Measurements from ENCODE around the gene ABHD15.
"Not testable (repeated sequence)": the region's sequence is repeated elsewhere in the genome, so short reads cannot be mapped to it uniquely, and the experiment has no call there.

The ABHD15 gene

GRCh38 chr17:29569245-29569950 is 2.6 kb upstream of the ABHD15 start:
- H3K36me3 Mint-ChIP-seq: no peaks in the 10 kb centered on the region
- peaks cover 24% of the 10 kb centered on the region for H3K4me1 Mint-ChIP-seq (ENCODE audit: low read depth)
- H3K27me3 Mint-ChIP-seq: no peaks in the 10 kb centered on the region
- H3K27ac Mint-ChIP-seq: peak overlapping the region; percentile 77
- H3K9me3 Mint-ChIP-seq (ENCODE audit: low read depth): no peaks in the 10 kb centered on the region
- H3K4me3 Mint-ChIP-seq: peak overlapping the region; percentile 87

GRCh38 chr17:29568331-29569244 is 1.8 kb upstream of the ABHD15 start, which contains the start of gene TP53I13:
Gene TP53I13 (plus strand): TSS chr17:29568701. CDS start chr17:29568759, 58 bp downstream.
- peak within 1 kb of the TSS; percentile 95 for H3K27ac Mint-ChIP-seq

GRCh38 chr17:29567554-29568330 is 905 bp upstream of the ABHD15 start:
- H3K4me1 Mint-ChIP-seq (ENCODE audit: low read depth): peaks cover 24% of the 10 kb centered on the region

More at GRCh38 chr17:29568331-29569244, 1.8 kb upstream of the ABHD15 start, which contains the start of gene TP53I13:
- Mint-ChIP-seq H3K9me3 (ENCODE audit: low read depth) (no peaks in the 10 kb centered on the region), H3K4me1 (ENCODE audit: low read depth) (peaks cover 29% of the 10 kb centered on the region), H3K4me3 (peak within 1 kb of the TSS; percentile 94), H3K27me3 (no peaks in the 10 kb centered on the region), H3K36me3 (peaks cover 3% of the 10 kb centered on the region)

DNA sequence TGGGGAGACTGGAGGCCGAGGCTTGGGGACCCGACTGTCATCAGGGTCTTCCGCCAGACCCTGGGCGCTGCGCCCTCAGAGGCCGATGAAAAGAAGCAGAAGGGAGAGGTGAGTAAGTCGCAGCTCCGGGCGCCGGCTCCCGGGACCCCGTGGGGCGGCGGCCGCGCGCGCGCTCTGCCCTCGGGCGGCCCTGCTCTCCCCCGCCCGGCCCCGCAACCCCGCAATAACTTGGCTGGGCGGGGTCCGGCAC is 392 bp upstream of the ABHD15 start:
- Mint-ChIP-seq H3K27ac (no peak overlapping the region), H3K4me1 (ENCODE audit: low read depth) (peaks cover 24% of the 10 kb centered on the region), H3K27me3 (no peaks in the 10 kb centered on the region), H3K4me3 (peak overlapping the region; percentile 87), H3K9me3 (ENCODE audit: low read depth) (no peaks in the 10 kb centered on the region), H3K36me3 (peaks cover 3% of the 10 kb centered on the region)

More at GRCh38 chr17:29567554-29568330, 905 bp upstream of the ABHD15 start:
- H3K27ac Mint-ChIP-seq: peak overlapping the region; percentile 95
- H3K4me3 Mint-ChIP-seq: peak overlapping the region; percentile 94
- no peaks in the 10 kb centered on the region for H3K27me3 Mint-ChIP-seq
- no peaks in the 10 kb centered on the region for H3K9me3 Mint-ChIP-seq (ENCODE audit: low read depth)
- peaks cover 3% of the 10 kb centered on the region for H3K36me3 Mint-ChIP-seq

- Mint-ChIP-seq H3K27ac (peak overlapping the region; percentile 58), H3K27me3 (no peaks in the 10 kb centered on the region), H3K4me3 (peak overlapping the region; percentile 86), H3K9me3 (ENCODE audit: low read depth) (no peaks in the 10 kb centered on the region), H3K36me3 (peaks cover 3% of the 10 kb centered on the region), H3K4me1 (ENCODE audit: low read depth) (peaks cover 23% of the 10 kb centered on the region)
Observed at GRCh38 chr17:29565643-29566472, 979 bp downstream of the ABHD15 start.

- Mint-ChIP-seq H3K4me1 (ENCODE audit: low read depth) (peaks cover 14% of the 10 kb centered on the region), H3K9me3 (ENCODE audit: low read depth) (no peaks in the 10 kb centered on the region), H3K27me3 (no peaks in the 10 kb centered on the region), H3K36me3 (peaks cover 3% of the 10 kb centered on the region), H3K27ac (no peak overlapping the region), H3K4me3 (peak overlapping the region; percentile 32)
Observed at GRCh38 chr17:29563816-29564215, 3.0 kb downstream of the ABHD15 start.

GRCh38 chr17:29562615-29563014 is 4.2 kb downstream of the ABHD15 start:
- peaks cover 3% of the 10 kb centered on the region for H3K36me3 Mint-ChIP-seq
- H3K27ac Mint-ChIP-seq: no peak overlapping the region
- no peaks in the 10 kb centered on the region for H3K9me3 Mint-ChIP-seq (ENCODE audit: low read depth)
- H3K4me1 Mint-ChIP-seq (ENCODE audit: low read depth): peaks cover 12% of the 10 kb centered on the region
- no peaks in the 10 kb centered on the region for H3K27me3 Mint-ChIP-seq
- H3K4me3 Mint-ChIP-seq: no peak overlapping the region

DNA sequence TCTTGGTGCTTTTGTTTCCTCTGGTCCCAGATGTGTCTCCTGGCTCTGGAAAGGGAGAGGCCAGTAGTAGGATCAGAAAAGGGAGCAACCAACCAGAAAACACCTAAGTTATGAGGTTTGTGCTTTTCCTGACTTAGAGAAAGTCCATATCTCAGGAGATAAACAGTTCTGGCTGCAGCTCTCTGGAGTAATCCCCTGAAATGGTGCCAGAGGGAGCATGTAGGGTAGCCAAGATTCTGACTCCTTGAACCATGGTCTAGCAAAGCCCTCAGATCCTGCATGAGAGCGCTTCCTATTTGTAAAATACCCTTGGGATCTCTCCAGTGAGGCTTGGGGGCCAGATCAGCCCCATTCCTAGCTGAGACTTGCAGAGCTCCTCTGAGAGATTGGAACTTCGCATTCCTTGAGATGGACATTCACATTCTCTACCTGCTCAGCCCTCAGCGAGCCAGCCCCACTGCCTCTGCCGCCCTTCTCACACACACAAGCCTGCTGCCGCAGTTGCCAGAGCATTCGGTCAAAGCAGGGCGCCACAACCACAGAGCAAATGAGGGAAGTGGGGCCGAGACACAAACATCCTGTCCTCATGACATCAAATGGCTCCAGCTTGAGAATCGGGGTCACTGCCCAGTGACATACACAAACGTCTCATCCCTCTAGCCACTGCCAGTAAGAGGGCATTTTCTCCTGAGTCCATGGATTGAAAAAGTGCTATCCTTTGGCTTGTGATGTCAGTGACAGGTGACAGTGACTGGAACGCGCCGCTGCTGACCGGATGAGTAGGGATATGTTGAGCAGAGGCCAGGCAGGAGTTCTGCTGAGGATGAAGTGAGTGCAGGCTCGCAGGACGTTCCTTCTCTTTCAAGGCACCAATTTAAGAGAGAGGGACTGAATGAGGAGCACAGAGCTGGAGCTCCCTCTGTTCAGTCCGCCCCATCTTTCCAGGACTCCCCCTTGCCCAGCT is 5.0 kb downstream of the ABHD15 start:
- peaks cover 3% of the 10 kb centered on the region for H3K36me3 Mint-ChIP-seq
- H3K9me3 Mint-ChIP-seq (ENCODE audit: low read depth): no peaks in the 10 kb centered on the region
- peaks cover 15% of the 10 kb centered on the region for H3K4me1 Mint-ChIP-seq (ENCODE audit: low read depth)
- H3K27me3 Mint-ChIP-seq: no peaks in the 10 kb centered on the region
- no peak overlapping the region for H3K27ac Mint-ChIP-seq
- no peak overlapping the region for H3K4me3 Mint-ChIP-seq

DNA sequence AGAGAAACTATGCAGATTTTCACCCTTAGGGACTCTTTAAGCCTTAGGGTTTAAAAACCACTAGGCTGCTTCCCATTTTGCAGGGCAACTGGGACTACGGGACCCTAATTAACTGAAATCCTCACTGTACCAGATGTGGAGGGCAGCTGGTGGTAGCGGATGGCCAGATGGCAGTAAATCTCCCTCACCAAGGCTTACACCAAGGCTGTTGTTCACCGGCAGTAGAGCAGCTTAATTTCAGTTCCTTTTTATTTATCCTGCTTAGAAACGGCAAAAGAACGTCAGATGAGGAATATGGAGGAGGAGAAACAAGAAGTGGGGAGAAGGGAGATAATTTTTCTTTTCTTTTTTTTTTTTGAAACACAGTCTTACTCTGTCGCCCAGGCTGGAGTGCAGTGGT is 6.5 kb downstream of the ABHD15 start:
- peaks cover 3% of the 10 kb centered on the region for H3K36me3 Mint-ChIP-seq
- no peak overlapping the region for H3K4me3 Mint-ChIP-seq
- H3K4me1 Mint-ChIP-seq (ENCODE audit: low read depth): peaks cover 9% of the 10 kb centered on the region
- H3K27ac Mint-ChIP-seq: no peak overlapping the region
- no peaks in the 10 kb centered on the region for H3K27me3 Mint-ChIP-seq
- no peaks in the 10 kb centered on the region for H3K9me3 Mint-ChIP-seq (ENCODE audit: low read depth)

GRCh38 chr17:29559640-29560039 is 7.2 kb downstream of the ABHD15 start:
- Mint-ChIP-seq H3K27ac (no peak overlapping the region), H3K36me3 (peaks cover 3% of the 10 kb centered on the region), H3K9me3 (ENCODE audit: low read depth) (no peaks in the 10 kb centered on the region), H3K4me3 (no peak overlapping the region), H3K4me1 (ENCODE audit: low read depth) (peaks cover 9% of the 10 kb centered on the region), H3K27me3 (no peaks in the 10 kb centered on the region)

DNA sequence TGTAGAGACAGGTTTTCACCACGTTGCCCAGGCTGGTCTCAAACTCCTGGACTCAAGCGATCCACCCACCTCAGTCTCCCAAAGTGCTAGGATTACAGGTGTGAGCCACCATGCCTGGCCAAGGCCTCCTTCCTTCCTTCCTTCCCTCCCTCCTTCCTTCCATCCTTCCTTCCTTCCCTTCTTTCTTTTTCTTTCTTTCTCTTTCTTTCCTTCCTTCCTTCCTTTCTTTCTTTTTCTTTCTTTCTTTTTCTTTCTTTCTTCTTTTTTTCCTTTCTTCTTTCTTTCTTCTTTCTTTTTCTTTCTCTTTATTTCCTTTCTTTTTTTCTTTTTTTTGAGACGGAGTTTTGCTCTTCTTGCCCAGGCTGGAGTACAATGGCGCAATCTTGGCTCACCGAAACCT is 8.7 kb downstream of the ABHD15 start:
- not testable (repeated sequence) for H3K9me3 Mint-ChIP-seq (ENCODE audit: low read depth); H3K27ac Mint-ChIP-seq; H3K36me3 Mint-ChIP-seq; H3K27me3 Mint-ChIP-seq; H3K4me3 Mint-ChIP-seq; H3K4me1 Mint-ChIP-seq (ENCODE audit: low read depth)

- Mint-ChIP-seq H3K4me1 (ENCODE audit: low read depth) (peaks cover 4% of the 10 kb centered on the region), H3K9me3 (ENCODE audit: low read depth) (no peaks in the 10 kb centered on the region), H3K4me3 (no peak overlapping the region), H3K27me3 (no peaks in the 10 kb centered on the region), H3K27ac (no peak overlapping the region), H3K36me3 (no peaks in the 10 kb centered on the region)
Observed at GRCh38 chr17:29557739-29558116, 9.1 kb downstream of the ABHD15 start.

- Mint-ChIP-seq H3K27ac (no peak overlapping the region), H3K4me3 (no peak overlapping the region), H3K27me3 (no peaks in the 10 kb centered on the region), H3K9me3 (ENCODE audit: low read depth) (no peaks in the 10 kb centered on the region), H3K4me1 (ENCODE audit: low read depth) (peaks cover 4% of the 10 kb centered on the region), H3K36me3 (no peaks in the 10 kb centered on the region)
Observed at GRCh38 chr17:29557085-29557738, 9.6 kb downstream of the ABHD15 start.
